Omental fat pad (tissue), 4 donors: Measurements from ENCODE around the gene SLX4. TPM values are rescaled to one million over a fixed set of nuclear protein-coding genes. Genes with fewer than 3 reads are reported as not detected.

ENCODE experiments used
- ATAC-seq: fragments of 150-250 bp; one replicate; pipeline ENCODE4 v1.9.1; 2016; ENCODE audit warnings: mild to moderate bottlenecking, moderate library complexity; ENCODE audit not compliant: low FRiP score
- DNase-seq: peaks from one replicate; pipeline ENCODE4 v3.0.0-alpha.2; 2019; ENCODE audit warnings: low spot score
- total RNA-seq, 4 donors: library from RNA; depleted of rRNA; stranded (reverse); fragments of >200 nt; gene quantifications; one replicate each; pipeline ENCODE4 v1.1.0, GENCODE V29; 2016
- TF ChIP-seq, protein P1 (sequence below), 3 donors: fragments of 450-650 bp; IDR thresholded peaks; one replicate each; pipeline ENCODE4 v1.5.1; 2016 to 2017; ENCODE audit warnings: antibody characterized with exemption in 3 of 3, mild to moderate bottlenecking in 3 of 3, moderate library complexity in 2 of 3

The SLX4 gene
- total RNA-seq, 4 donors from 2014 or later, result 2.9 to 4.4 (median 3.3) TPM

DNA sequence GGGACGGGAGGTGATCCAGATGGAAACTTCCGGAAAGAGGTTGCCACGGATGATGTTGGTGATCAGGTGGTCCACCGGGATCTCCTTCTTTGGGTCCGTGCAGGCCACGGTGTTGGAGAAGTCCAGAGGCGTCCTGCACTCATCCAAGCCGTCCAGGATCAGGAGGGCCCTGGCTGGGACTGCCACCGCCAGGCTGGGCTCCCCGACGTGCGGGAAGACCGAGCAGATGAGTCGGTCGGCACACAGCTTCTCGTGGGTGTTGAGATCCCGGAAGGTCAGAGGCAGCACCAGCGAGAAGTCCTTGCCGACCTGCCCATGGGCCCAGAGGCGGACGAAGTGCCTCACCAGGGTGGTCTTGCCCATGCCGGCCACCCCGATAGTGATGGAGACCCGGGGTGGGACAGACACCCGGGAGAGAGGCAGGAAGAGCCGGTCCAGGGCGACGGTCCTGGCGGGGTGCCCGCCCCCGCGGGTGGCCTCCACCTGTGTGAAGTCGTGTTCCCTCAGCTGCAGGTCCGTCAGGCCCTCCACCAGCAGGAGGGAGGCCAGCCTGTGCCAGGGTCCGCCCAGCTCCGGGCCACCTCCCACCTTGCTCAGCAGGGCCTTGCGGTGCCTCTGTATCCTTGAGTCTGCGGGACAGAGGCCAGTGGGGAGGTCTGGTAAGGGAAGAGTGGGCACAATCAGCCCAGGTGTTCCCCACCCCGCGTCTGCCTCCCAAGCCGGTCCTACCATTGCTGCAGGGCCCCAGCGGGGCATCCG lies 47.1 kb downstream of the SLX4 start:
- no peak for DNase-seq
- TF ChIP-seq, protein P1, sequence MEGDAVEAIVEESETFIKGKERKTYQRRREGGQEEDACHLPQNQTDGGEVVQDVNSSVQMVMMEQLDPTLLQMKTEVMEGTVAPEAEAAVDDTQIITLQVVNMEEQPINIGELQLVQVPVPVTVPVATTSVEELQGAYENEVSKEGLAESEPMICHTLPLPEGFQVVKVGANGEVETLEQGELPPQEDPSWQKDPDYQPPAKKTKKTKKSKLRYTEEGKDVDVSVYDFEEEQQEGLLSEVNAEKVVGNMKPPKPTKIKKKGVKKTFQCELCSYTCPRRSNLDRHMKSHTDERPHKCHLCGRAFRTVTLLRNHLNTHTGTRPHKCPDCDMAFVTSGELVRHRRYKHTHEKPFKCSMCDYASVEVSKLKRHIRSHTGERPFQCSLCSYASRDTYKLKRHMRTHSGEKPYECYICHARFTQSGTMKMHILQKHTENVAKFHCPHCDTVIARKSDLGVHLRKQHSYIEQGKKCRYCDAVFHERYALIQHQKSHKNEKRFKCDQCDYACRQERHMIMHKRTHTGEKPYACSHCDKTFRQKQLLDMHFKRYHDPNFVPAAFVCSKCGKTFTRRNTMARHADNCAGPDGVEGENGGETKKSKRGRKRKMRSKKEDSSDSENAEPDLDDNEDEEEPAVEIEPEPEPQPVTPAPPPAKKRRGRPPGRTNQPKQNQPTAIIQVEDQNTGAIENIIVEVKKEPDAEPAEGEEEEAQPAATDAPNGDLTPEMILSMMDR (IDR thresholded peaks at IDR 0.05), result no peak
- ATAC-seq, result no peak

DNA sequence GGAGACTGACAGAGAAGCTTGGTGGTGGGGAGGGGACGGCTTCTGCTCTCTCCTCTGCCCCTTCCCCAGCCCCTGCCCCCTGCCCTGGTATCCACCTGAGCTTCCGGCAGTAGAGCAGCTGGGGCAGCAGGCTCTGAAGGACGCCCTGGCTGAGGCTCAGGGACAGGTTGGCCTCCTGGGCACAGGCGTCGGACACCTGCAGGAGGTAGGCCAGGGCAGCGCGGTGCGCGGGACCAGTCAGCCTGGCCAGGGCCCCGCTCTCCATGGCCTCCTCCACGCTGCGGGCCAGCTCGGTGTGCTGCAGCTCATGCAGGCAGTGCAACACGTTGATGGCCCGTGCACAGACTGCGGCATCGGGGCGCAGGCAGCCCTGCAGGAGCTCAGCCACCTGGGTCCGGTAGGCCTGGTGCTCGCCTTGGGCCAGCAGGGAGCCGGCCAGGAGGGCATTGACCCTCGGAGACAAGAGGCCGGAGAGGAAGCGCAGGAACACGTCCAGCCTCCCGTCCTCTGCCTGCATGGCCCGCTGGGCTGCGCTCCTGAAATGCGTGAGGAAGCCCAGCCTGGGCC lies 48.4 kb downstream of the SLX4 start:
- no peak for ATAC-seq
- TF ChIP-seq, protein P1 (IDR thresholded peaks at IDR 0.05), result no peak
- no peak for DNase-seq

DNA sequence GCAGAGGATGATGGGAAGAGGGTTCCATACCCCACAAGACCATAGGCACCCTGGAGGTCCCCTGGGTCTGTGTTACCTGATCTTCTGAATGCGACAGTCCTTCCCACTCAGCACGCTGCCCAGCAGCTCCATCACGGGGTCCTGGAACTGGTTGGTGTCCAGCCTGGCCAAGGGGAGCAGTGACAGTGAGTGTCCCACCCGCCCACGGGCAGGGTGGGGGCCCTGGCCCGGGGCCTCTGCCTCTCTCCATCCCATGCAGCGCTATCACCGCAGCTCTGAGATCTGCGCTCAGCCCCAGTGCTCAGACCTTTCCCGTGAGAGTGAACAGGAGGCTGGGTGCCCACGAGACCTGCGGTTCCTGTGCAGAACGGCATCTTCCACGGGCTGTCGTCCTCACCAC lies 49.8 kb downstream of the SLX4 start:
- DNase-seq (no peak), ATAC-seq (no peak)
- TF ChIP-seq, protein P1 (IDR thresholded peaks at IDR 0.05), result no peak

DNA sequence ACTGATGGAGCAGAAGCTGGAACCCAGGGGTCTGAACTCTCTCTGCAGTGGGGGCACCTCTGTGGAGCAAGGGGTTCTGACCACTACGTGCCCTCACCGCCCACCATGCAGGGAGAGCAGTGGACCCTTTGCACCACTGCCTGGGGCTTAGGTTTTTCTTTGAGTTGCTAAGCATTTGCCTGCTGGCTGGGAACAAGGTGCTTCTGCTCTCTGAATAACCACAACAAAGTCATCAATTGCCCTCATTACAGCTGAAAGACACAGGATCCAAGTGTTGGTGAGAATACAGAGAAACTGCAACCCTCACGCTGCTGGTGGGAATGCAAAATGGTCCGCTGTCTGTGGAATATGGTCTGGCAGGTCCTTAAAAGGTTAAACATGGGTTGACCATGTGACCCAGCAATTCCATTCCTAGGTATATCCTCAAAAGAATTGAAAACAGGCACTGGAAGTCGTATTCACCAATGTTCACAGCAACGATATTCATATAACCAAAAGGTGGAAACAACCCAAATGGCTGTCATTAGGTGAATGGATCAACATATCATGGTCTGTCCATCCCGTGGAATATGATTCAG lies 57.0 kb downstream of the SLX4 start:
- ATAC-seq (no peak), DNase-seq (no peak)
- TF ChIP-seq, protein P1 (IDR thresholded peaks at IDR 0.05), result no peak

DNA sequence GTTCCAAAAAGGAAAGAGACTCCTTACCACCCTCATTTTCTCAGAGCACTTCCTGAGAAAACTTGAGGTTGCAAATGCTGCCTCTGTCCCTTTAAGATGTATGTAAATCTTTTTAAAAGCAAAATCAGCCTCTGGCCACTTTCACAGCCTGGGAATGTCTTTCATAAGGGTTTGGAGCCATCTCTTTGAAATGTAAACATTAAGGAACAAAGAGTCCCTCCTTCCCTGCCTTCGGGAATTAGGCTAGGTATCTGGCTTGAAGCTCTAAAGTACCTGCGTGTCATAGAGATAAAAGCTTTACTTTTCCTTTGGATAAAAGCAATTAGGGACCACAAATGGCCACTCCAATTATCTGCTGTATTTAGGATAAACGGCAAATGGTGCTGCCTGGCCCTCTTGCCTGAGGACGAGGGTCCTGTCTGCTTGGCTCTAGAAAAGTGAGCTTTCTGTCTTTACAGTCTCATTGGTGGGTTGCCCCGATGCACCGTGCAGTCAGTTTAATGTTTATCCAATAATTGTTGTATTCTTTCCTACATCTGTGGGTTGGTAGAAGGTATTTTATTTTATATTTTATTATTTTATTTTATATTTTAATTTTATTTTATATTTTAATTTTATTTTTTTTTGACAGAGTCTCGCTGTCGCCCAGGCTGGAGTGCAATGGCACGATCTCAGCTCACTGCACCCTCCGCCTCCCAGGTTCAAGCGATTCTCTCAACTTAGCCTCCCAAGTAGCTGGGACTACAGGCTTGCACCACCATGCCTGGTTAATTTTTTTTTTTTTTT lies 58.1 kb downstream of the SLX4 start:
- DNase-seq (no peak), ATAC-seq (no peak)
- TF ChIP-seq, protein P1 (IDR thresholded peaks at IDR 0.05), result no peak

DNA sequence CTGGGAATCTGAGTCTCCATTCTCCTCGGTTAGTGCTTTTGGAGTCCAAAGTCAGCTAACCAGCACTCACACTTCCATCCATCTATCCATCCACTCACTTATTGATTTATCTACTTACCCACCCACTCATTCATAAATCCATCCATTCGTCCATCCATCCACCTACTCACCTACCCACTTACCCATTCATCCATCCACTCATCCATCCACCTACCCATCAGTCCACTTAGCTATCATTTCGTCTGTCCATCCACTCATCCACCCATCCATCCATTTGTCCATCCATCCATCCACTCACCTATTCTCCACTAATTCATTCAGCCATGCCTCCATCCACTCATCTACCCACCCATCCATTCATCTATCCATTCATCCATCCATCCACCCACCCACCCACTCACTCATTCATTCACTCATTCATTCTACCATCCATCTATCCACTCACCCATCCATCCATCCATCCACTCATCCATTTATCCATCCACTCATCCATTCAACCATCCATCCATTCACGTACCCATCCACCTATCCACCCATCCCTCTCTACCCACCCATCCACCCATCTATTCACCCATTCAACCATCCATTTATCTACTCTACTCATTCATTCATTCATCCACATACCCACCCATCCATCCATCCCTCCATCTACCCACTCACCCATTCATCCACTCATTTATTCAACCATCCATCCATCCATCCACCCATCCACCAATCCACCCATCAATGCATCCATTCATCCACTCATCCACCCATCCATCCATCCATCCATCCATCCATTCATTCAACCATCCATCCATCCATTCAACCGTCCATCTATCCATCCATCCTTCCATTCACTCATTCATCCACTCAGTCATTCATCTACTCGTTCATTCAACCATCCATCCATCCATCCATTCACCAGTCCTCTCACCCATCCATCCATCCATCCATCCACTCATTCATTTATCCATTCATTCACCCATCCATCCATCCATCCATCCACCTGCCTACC lies 60.3 kb downstream of the SLX4 start:
- TF ChIP-seq, protein P1 (IDR thresholded peaks at IDR 0.05), result no peak
- DNase-seq (no peak), ATAC-seq (no peak)
